ENCODE measurements around the gene PITRM1. TPM values are rescaled to one million over a fixed set of nuclear protein-coding genes. Genes with fewer than 3 reads are reported as not detected.
"Not testable (repeated sequence)": the region's sequence is repeated elsewhere in the genome, so short reads cannot be mapped to it uniquely, and the experiment has no call there.

The PITRM1 gene
- total and polyA plus RNA-seq, 2 experiments from 2014 or later, result 59.3 to 65.0 TPM

GRCh38 chr10:3192856-3193635 lies 20.5 kb upstream of the PITRM1 start:
- Histone ChIP-seq H3K36me3 (no peaks in the 10 kb centered on the region), H3K27me3 (no peaks in the 10 kb centered on the region), H3K9me3 (ENCODE audit: low read depth) (no peaks in the 10 kb centered on the region), H3K27ac (no peak overlapping the region), H3K4me3 (no peak overlapping the region), H3K4me1 (ENCODE audit: low read depth) (no peaks in the 10 kb centered on the region)
- DNase-seq (ENCODE audit: low read depth in 1 of 2, low spot score in 1 of 2), result peak; percentile 59 to 74
- peak; percentile 86 for TF ChIP-seq CTCF (IDR thresholded peaks at IDR 0.05; ENCODE audit: low read depth, low read length)

- no peaks in the 10 kb centered on the region for H3K9me3 ChIP-seq (ENCODE audit: low read depth)
- no peak overlapping the region for H3K4me3 ChIP-seq
- no peaks in the 10 kb centered on the region for H3K27me3 ChIP-seq
- no peak for DNase-seq (ENCODE audit: low read depth in 1 of 2, low spot score in 1 of 2)
- no peak overlapping the region for H3K27ac ChIP-seq
- no peak for TF ChIP-seq CTCF (IDR thresholded peaks at IDR 0.05; ENCODE audit: low read depth, low read length)
- no peaks in the 10 kb centered on the region for H3K36me3 ChIP-seq
- H3K4me1 ChIP-seq (ENCODE audit: low read depth), result no peaks in the 10 kb centered on the region
Observed at GRCh38 chr10:3190817-3191216, 18.2 kb upstream of the PITRM1 start.

GRCh38 chr10:3187229-3187628 lies 14.6 kb upstream of the PITRM1 start:
- not testable (repeated sequence) for H3K9me3 ChIP-seq (ENCODE audit: low read depth); H3K4me3 ChIP-seq; H3K4me1 ChIP-seq (ENCODE audit: low read depth); H3K36me3 ChIP-seq; H3K27ac ChIP-seq; DNase-seq (ENCODE audit: low read depth in 1 of 2, low spot score in 1 of 2); H3K27me3 ChIP-seq

GRCh38 chr10:3186368-3186767 lies 13.8 kb upstream of the PITRM1 start:
- Histone ChIP-seq H3K9me3 (ENCODE audit: low read depth) (no peaks in the 10 kb centered on the region), H3K4me3 (no peak overlapping the region), H3K27me3 (no peaks in the 10 kb centered on the region), H3K27ac (no peak overlapping the region), H3K36me3 (no peaks in the 10 kb centered on the region), H3K4me1 (ENCODE audit: low read depth) (no peaks in the 10 kb centered on the region)
- no peak for TF ChIP-seq CTCF (IDR thresholded peaks at IDR 0.05; ENCODE audit: low read depth, low read length)
- no peak for DNase-seq (ENCODE audit: low read depth in 1 of 2, low spot score in 1 of 2)

- no peaks in the 10 kb centered on the region for H3K9me3 ChIP-seq (ENCODE audit: low read depth)
- no peaks in the 10 kb centered on the region for H3K4me1 ChIP-seq (ENCODE audit: low read depth)
- no peak overlapping the region for H3K27ac ChIP-seq
- DNase-seq (ENCODE audit: low read depth in 1 of 2, low spot score in 1 of 2), result no peak
- no peak overlapping the region for H3K4me3 ChIP-seq
- TF ChIP-seq CTCF (IDR thresholded peaks at IDR 0.05; ENCODE audit: low read depth, low read length), result no peak
- H3K27me3 ChIP-seq, result no peaks in the 10 kb centered on the region
- H3K36me3 ChIP-seq, result no peaks in the 10 kb centered on the region
Observed at GRCh38 chr10:3185386-3185785, 12.8 kb upstream of the PITRM1 start.

GRCh38 chr10:3180355-3181025 lies 7.9 kb upstream of the PITRM1 start:
- DNase-seq (ENCODE audit: low read depth in 1 of 2, low spot score in 1 of 2), result no peak
- TF ChIP-seq CTCF (IDR thresholded peaks at IDR 0.05; ENCODE audit: low read depth, low read length), result no peak
- no peak overlapping the region for H3K4me3 ChIP-seq

More at GRCh38 chr10:3180355-3181025, 7.9 kb upstream of the PITRM1 start:
- no peaks in the 10 kb centered on the region for H3K9me3 ChIP-seq (ENCODE audit: low read depth)
- no peaks in the 10 kb centered on the region for H3K36me3 ChIP-seq
- H3K27me3 ChIP-seq, result no peaks in the 10 kb centered on the region
- no peak overlapping the region for H3K27ac ChIP-seq
- no peaks in the 10 kb centered on the region for H3K4me1 ChIP-seq (ENCODE audit: low read depth)
